Calu3 (cell line): ENCODE results near the gene IPO8. TPM values are rescaled to one million over a fixed set of nuclear protein-coding genes. Genes with fewer than 3 reads are reported as not detected.

Experiments
- BruUV-seq: library from RNA; stranded (reverse); fragments of 400-500 nt; replicated peaks from 2 replicates; lab custom pipeline; 2021; lab: Mats Ljungman, UMichigan
- CTCF ChIA-PET: fragments of 300-600 bp; sonication (Branson Sonifier 250); formaldehyde crosslinking; loops from one replicate; lab custom pipeline; 2022; ENCODE audit warnings: antibody characterized with exemption; lab: Charles Lee
- DNase-seq: peaks from one replicate; pipeline ENCODE4 v3.0.0; 2022
- H3K27ac Mint-ChIP-seq: one replicate; pipeline ENCODE4 v1.8.0; 2022; ENCODE audit warnings: mixed read lengths; ENCODE audit not compliant: unreplicated experiment
- H3K27me3 Mint-ChIP-seq: one replicate; pipeline ENCODE4 v1.8.0; 2022; ENCODE audit warnings: mixed read lengths; ENCODE audit not compliant: unreplicated experiment
- H3K36me3 Mint-ChIP-seq: one replicate; pipeline ENCODE4 v1.8.0; 2022; ENCODE audit warnings: mild to moderate bottlenecking, moderate library complexity, mixed read lengths; ENCODE audit not compliant: insufficient read depth, unreplicated experiment
- H3K4me1 Mint-ChIP-seq: one replicate; pipeline ENCODE4 v1.8.0; 2022; ENCODE audit warnings: mild to moderate bottlenecking, low read depth, mixed read lengths; ENCODE audit not compliant: unreplicated experiment
- H3K4me3 Mint-ChIP-seq: one replicate; pipeline ENCODE4 v1.8.0; 2022; ENCODE audit warnings: mild to moderate bottlenecking, low read depth, moderate library complexity, mixed read lengths; ENCODE audit not compliant: unreplicated experiment
- H3K9me3 Mint-ChIP-seq: one replicate; pipeline ENCODE4 v1.8.0; 2022; ENCODE audit warnings: low read depth, mixed read lengths; ENCODE audit not compliant: unreplicated experiment
- CTCF ChIP-seq: fragments of 200-600 bp; IDR thresholded peaks from one replicate; pipeline ENCODE4 v1.8.0; 2022; ENCODE audit warnings: antibody characterized with exemption; ENCODE audit not compliant: unreplicated experiment
- intact Hi-C: fragments of 100-400 bp; cut with micrococcal nuclease; formaldehyde crosslinking; loops from one replicate; pipeline ENCODE4 v1.10.0; 2022; ENCODE audit not compliant: unreplicated experiment
- total RNA-seq: library from RNA; stranded (reverse); gene quantifications from 2 replicates; pipeline ENCODE4 v1.2.3, GENCODE V29; 2022

Gene IPO8
- total RNA-seq, 1 experiment from 2014 or later, result 44.1 TPM

DNA sequence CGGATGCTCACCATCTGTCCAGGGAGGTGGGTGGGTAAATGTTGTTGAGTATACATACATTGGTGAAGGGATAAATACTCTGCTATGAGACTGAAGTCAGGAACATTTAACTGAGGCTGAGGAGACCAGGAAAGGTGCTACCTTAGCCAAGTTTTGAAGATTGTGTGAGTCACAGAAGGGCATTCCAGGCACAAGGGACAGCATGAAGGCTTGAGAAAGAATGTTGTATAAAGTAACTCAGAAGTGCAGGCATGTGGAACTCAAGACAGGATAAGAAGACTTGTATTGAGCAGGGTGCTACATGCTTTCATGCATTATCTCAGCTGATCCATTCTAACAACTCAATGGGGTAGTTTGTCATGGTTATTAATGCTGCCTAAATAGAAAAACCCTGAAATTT is 112.7 kb downstream of the IPO8 start:
- Mint-ChIP-seq H3K9me3 (no peaks in the 10 kb centered on the region), H3K4me1 (no peaks in the 10 kb centered on the region), H3K4me3 (no peak overlapping the region), H3K27ac (no peak overlapping the region), H3K36me3 (no peaks in the 10 kb centered on the region), H3K27me3 (no peaks in the 10 kb centered on the region)
- no peak for DNase-seq
- no peak for TF ChIP-seq CTCF
- intact Hi-C loops, result no loop called here
- BruUV-seq, result no TSS peak
- CTCF ChIA-PET, result no interaction called here

- H3K27me3 Mint-ChIP-seq, result no peaks in the 10 kb centered on the region
- CTCF ChIA-PET, result no interaction called here
- intact Hi-C loops, result no loop called here
- H3K36me3 Mint-ChIP-seq, result no peaks in the 10 kb centered on the region
- no peaks in the 10 kb centered on the region for H3K4me1 Mint-ChIP-seq
- H3K4me3 Mint-ChIP-seq, result no peak overlapping the region
- no peak overlapping the region for H3K27ac Mint-ChIP-seq
- TF ChIP-seq CTCF, result no peak
- BruUV-seq, result no TSS peak
- DNase-seq, result no peak
- no peaks in the 10 kb centered on the region for H3K9me3 Mint-ChIP-seq
Measured at GRCh38 chr12:30580344-30580743, 115.3 kb downstream of the IPO8 start.

Other genes with a start within 250 kb of the IPO8 start
- gene CAPRIN2, start 59.1 kb upstream of the IPO8 start, total RNA-seq, result 48.5 and 52.2 TPM in 2 replicates
- not detected in 2 replicates for gene TSPAN11, start 230.9 kb upstream of the IPO8 start, total RNA-seq